ENCODE measurements around the gene KCNG2.

KCNG2 gene

GRCh38 chr18:79936641-79937040, 138.9 kb downstream of the KCNG2 start:
- DNase-seq (ENCODE audit: low read depth in 1 of 2, low spot score in 1 of 2): no peak

- no peak for DNase-seq (ENCODE audit: low read depth in 1 of 2, low spot score in 1 of 2)
These were observed 139.5 kb downstream of the KCNG2 start for GRCh38 chr18:79937103-79937860.

- no peak for DNase-seq (ENCODE audit: low read depth in 1 of 2, low spot score in 1 of 2)
These were observed 140.5 kb downstream of the KCNG2 start for GRCh38 chr18:79938196-79938595.

- DNase-seq (ENCODE audit: low read depth in 1 of 2, low spot score in 1 of 2): no peak
These were observed 141.4 kb downstream of the KCNG2 start for GRCh38 chr18:79939096-79939495.

GRCh38 chr18:79940126-79940813, 142.5 kb downstream of the KCNG2 start:
- DNase-seq (ENCODE audit: low read depth in 1 of 2, low spot score in 1 of 2): no peak

- no peak for DNase-seq (ENCODE audit: low read depth in 1 of 2, low spot score in 1 of 2)
These were observed 143.2 kb downstream of the KCNG2 start for GRCh38 chr18:79940814-79941472.

- DNase-seq (ENCODE audit: low read depth in 1 of 2, low spot score in 1 of 2): no peak
These were observed 143.9 kb downstream of the KCNG2 start for GRCh38 chr18:79941473-79942119.

GRCh38 chr18:79942211-79942610, 144.5 kb downstream of the KCNG2 start:
- DNase-seq (ENCODE audit: low read depth in 1 of 2, low spot score in 1 of 2): no peak

GRCh38 chr18:79942786-79943607, 145.3 kb downstream of the KCNG2 start:
- DNase-seq (ENCODE audit: low read depth in 1 of 2, low spot score in 1 of 2): no peak

- DNase-seq (ENCODE audit: low read depth in 1 of 2, low spot score in 1 of 2): no peak
These were observed 145.9 kb downstream of the KCNG2 start for GRCh38 chr18:79943608-79944125.

GRCh38 chr18:79944126-79944731, 146.5 kb downstream of the KCNG2 start:
- DNase-seq (ENCODE audit: low read depth in 1 of 2, low spot score in 1 of 2): no peak

GRCh38 chr18:79944746-79945117, 147.0 kb downstream of the KCNG2 start:
- no peak for DNase-seq (ENCODE audit: low read depth in 1 of 2, low spot score in 1 of 2)

- no peak for DNase-seq (ENCODE audit: low read depth in 1 of 2, low spot score in 1 of 2)
These were observed 147.6 kb downstream of the KCNG2 start for GRCh38 chr18:79945118-79946042.

GRCh38 chr18:79947054-79947755, 149.5 kb downstream of the KCNG2 start:
- no peak for DNase-seq (ENCODE audit: low read depth in 1 of 2, low spot score in 1 of 2)

- no peak for DNase-seq (ENCODE audit: low read depth in 1 of 2, low spot score in 1 of 2)
These were observed 150.3 kb downstream of the KCNG2 start for GRCh38 chr18:79947881-79948610.

GRCh38 chr18:79948719-79949411, 151.1 kb downstream of the KCNG2 start:
- DNase-seq (ENCODE audit: low read depth in 1 of 2, low spot score in 1 of 2): no peak
